Adrenal gland (tissue), 5 donors: ENCODE measurements around the gene MAP2K7.

ENCODE experiments used
- CTCF ChIP-seq, 6 experiments: fragments of 450-650 bp in 4 of 6; fragments of 200-600 bp in 2 of 6; sonication (generic) in 1 of 6; IDR thresholded peaks; 1 replicate in 5 of 6; 2 replicates in 1 of 6; pipeline versions ENCODE4 v1.5.1 to v1.8.0; 2016 to 2021; ENCODE audit warnings: antibody characterized with exemption in 6 of 6, mild to moderate bottlenecking in 2 of 6, moderate library complexity in 1 of 6
- POLR2A ChIP-seq, 2 donors: fragments of 450-650 bp; IDR thresholded peaks; one replicate each; pipeline ENCODE4 v1.6.1; 2017; ENCODE audit warnings: antibody characterized with exemption in 2 of 2, mild to moderate bottlenecking in 2 of 2, moderate library complexity in 1 of 2
- donor health status: DM: no; HTN: no; CAD: no.

- no peak for TF ChIP-seq POLR2A (IDR thresholded peaks at IDR 0.05)
- no peak for TF ChIP-seq CTCF (IDR thresholded peaks at IDR 0.05)
These were observed 16.1 kb upstream of the MAP2K7 start for GRCh38 chr19:7887408-7888144.
